Endodermal cell (in vitro differentiated cells): Measurements from ENCODE around the gene ATP10A. TPM values are rescaled to one million over a fixed set of nuclear protein-coding genes. Genes with fewer than 3 reads are reported as not detected.

Experiments used
- DNase-seq: peaks from one replicate; pipeline ENCODE4 v3.0.0-alpha.2; 2017
- H3K27ac ChIP-seq: 2 replicates; pipeline ENCODE4 v1.5.1; 2013; ENCODE audit warnings: mild to moderate bottlenecking, low read depth, low read length, moderate library complexity
- H3K27me3 ChIP-seq: 2 replicates; pipeline ENCODE4 v1.6.1; 2013; ENCODE audit warnings: mild to moderate bottlenecking, low read length, moderate library complexity; ENCODE audit not compliant: insufficient read depth, control insufficient read depth, poor library complexity, severe bottlenecking
- H3K36me3 ChIP-seq: 2 replicates; pipeline ENCODE4 v1.7.0; 2013; ENCODE audit warnings: mild to moderate bottlenecking, low read length, moderate library complexity; ENCODE audit not compliant: control insufficient read depth, insufficient read depth
- H3K4me1 ChIP-seq: one replicate; pipeline ENCODE4 v1.7.0; 2013; ENCODE audit warnings: low read length; ENCODE audit not compliant: control insufficient read depth, insufficient read depth
- H3K4me3 ChIP-seq: 2 replicates; pipeline ENCODE4 v1.5.1; 2013; ENCODE audit warnings: mild to moderate bottlenecking, low read length, moderate library complexity
- H3K9ac ChIP-seq: 2 replicates; pipeline ENCODE4 v1.6.1; 2013; ENCODE audit warnings: mild to moderate bottlenecking, low read length, moderate library complexity; ENCODE audit not compliant: poor library complexity, severe bottlenecking; ENCODE audit errors: extremely low read depth
- H3K9me3 ChIP-seq: 2 replicates; pipeline ENCODE4 v1.6.1; 2013; ENCODE audit warnings: mild to moderate bottlenecking, low read length, moderate library complexity; ENCODE audit not compliant: control insufficient read depth
- H3K27ac Mint-ChIP-seq: 2 replicates; pipeline ENCODE4 v1.8.0; 2020; ENCODE audit warnings: mixed read lengths
- H3K27me3 Mint-ChIP-seq: 2 replicates; pipeline ENCODE4 v1.8.0; 2021; ENCODE audit warnings: mild to moderate bottlenecking, mixed read lengths; ENCODE audit not compliant: insufficient read depth
- H3K36me3 Mint-ChIP-seq: 2 replicates; pipeline ENCODE4 v1.8.0; 2020; ENCODE audit warnings: low read depth, mixed read lengths
- H3K4me1 Mint-ChIP-seq: 2 replicates; pipeline ENCODE4 v1.8.0; 2020; ENCODE audit warnings: mixed read lengths
- H3K4me3 Mint-ChIP-seq: 2 replicates; pipeline ENCODE4 v1.8.0; 2020; ENCODE audit warnings: mild to moderate bottlenecking, moderate library complexity, mixed read lengths
- H3K9me3 Mint-ChIP-seq: 2 replicates; pipeline ENCODE4 v1.8.0; 2020; ENCODE audit warnings: mild to moderate bottlenecking, mixed read lengths
- CTCF ChIP-seq: fragments of 200-600 bp; sonication (generic); conservative IDR thresholded peaks from 2 replicates; pipeline ENCODE4 v1.5.0; 2021; ENCODE audit warnings: antibody characterized with exemption, mild to moderate bottlenecking
- WGBS, 2 experiments: methylation state at CpG; one replicate each; pipeline versions ENCODE4 v1.1.5 to v1.1.7; 2013; ENCODE audit warnings: missing lambda C conversion rate in 2 of 2, mixed read lengths in 1 of 2; ENCODE audit not compliant: insufficient coverage in 1 of 2, insufficient read length in 1 of 2; 5-methylcytosine and 5-hydroxymethylcytosine counted together
- total RNA-seq, 2 donors: library from RNA; stranded (reverse); fragmentation: NEBNext Ultra II Directional in 1 of 2; extraction: Animal tissue kit (Norgen Biotek cat#: 25700) in 1 of 2; gene quantifications; 2 replicates in 1 of 2; 3 replicates in 1 of 2; pipeline ENCODE4 v1.2.1, GENCODE V29; 2021

The ATP10A gene
- total RNA-seq, 2 donors from 2014 or later: 0.04 to 1.2 TPM

DNA sequence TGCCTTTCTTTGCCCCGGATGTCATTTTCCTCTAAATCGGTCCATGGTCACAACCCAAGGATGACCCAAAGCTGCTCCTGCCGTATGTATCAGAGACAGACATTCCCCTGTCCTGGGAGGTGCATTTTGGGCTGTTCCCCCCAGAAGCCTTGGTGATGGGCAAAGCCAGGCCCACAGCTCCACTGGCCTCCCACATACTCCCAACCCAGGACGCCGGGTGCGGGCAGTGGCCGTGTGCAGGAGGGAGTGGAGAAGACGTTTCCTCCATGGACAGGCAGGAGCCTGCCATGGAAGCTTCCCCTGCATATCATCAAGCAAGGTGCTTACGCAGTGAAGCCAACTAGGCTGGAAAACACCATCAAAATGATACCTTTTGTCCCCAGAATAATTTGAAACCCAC lies 175.0 kb downstream of the ATP10A start:
- Histone ChIP-seq H3K9me3 (no peaks in the 10 kb centered on the region), H3K27me3 (no peaks in the 10 kb centered on the region), H3K27ac (no peak overlapping the region), H3K36me3 (no peaks in the 10 kb centered on the region), H3K4me1 (peaks cover 3% of the 10 kb centered on the region), H3K9ac (no peak overlapping the region), H3K4me3 (no peak overlapping the region)
- H3K4me1 Mint-ChIP-seq: peaks cover 1% of the 10 kb centered on the region
- H3K9me3 Mint-ChIP-seq: peaks cover 6% of the 10 kb centered on the region
- H3K36me3 Mint-ChIP-seq: no peaks in the 10 kb centered on the region
- H3K4me3 Mint-ChIP-seq: no peak overlapping the region
- no peak for TF ChIP-seq CTCF
- peaks cover 9% of the 10 kb centered on the region for H3K27me3 Mint-ChIP-seq
- H3K27ac Mint-ChIP-seq: no peak overlapping the region
- WGBS, 2 experiments: 97 to 98% methylated on average over 4 to 7 of the region's 9 CpGs
- DNase-seq: no peak

- no peak for DNase-seq
- Histone ChIP-seq H3K4me1 (peaks cover 3% of the 10 kb centered on the region), H3K36me3 (no peaks in the 10 kb centered on the region), H3K9ac (no peak overlapping the region), H3K9me3 (no peaks in the 10 kb centered on the region), H3K27ac (no peak overlapping the region), H3K27me3 (no peaks in the 10 kb centered on the region), H3K4me3 (no peak overlapping the region)
- Mint-ChIP-seq H3K9me3 (peaks cover 9% of the 10 kb centered on the region), H3K4me1 (peaks cover 1% of the 10 kb centered on the region), H3K36me3 (no peaks in the 10 kb centered on the region), H3K4me3 (no peak overlapping the region), H3K27me3 (peaks cover 9% of the 10 kb centered on the region), H3K27ac (no peak overlapping the region)
- 91 to 97% methylated on average over 9 to 15 of the region's 15 CpGs for WGBS, 2 experiments
- TF ChIP-seq CTCF: no peak
Observed at GRCh38 chr15:25687689-25688088, 175.4 kb downstream of the ATP10A start.

- Histone ChIP-seq H3K36me3 (no peaks in the 10 kb centered on the region), H3K4me1 (peaks cover 3% of the 10 kb centered on the region), H3K9me3 (no peaks in the 10 kb centered on the region), H3K27me3 (no peaks in the 10 kb centered on the region), H3K4me3 (no peak overlapping the region), H3K9ac (no peak overlapping the region), H3K27ac (no peak overlapping the region)
- H3K4me1 Mint-ChIP-seq: peaks cover 1% of the 10 kb centered on the region
- no peak for DNase-seq
- no peak overlapping the region for H3K4me3 Mint-ChIP-seq
- H3K9me3 Mint-ChIP-seq: peaks cover 9% of the 10 kb centered on the region
- H3K27me3 Mint-ChIP-seq: peaks cover 9% of the 10 kb centered on the region
- WGBS, 2 experiments: 94 to 100% methylated on average over 5 of the region's 5 CpGs
- H3K36me3 Mint-ChIP-seq: no peaks in the 10 kb centered on the region
- no peak overlapping the region for H3K27ac Mint-ChIP-seq
- no peak for TF ChIP-seq CTCF
Observed at GRCh38 chr15:25687276-25687675, 175.9 kb downstream of the ATP10A start.
